Raji (cell line): ENCODE measurements around the gene SNAI3.

Experiments used
- POLR2A ChIP-seq: IDR thresholded peaks from 2 replicates; pipeline ENCODE4 v1.6.1; 2011; ENCODE audit warnings: low read depth, low read length, control low read depth; ENCODE audit not compliant: insufficient read depth

The SNAI3 gene

GRCh38 chr16:88691924-88692560, 5.7 kb upstream of the SNAI3 start:
- TF ChIP-seq POLR2A = no peak

GRCh38 chr16:88691129-88691813, 5.0 kb upstream of the SNAI3 start:
- TF ChIP-seq POLR2A = no peak

GRCh38 chr16:88690341-88691128, 4.2 kb upstream of the SNAI3 start:
- TF ChIP-seq POLR2A = no peak

- no peak for TF ChIP-seq POLR2A
Observed at GRCh38 chr16:88688013-88688778, 1.9 kb upstream of the SNAI3 start.

GRCh38 chr16:88687676-88688012, 1.3 kb upstream of the SNAI3 start:
- no peak for TF ChIP-seq POLR2A

DNA sequence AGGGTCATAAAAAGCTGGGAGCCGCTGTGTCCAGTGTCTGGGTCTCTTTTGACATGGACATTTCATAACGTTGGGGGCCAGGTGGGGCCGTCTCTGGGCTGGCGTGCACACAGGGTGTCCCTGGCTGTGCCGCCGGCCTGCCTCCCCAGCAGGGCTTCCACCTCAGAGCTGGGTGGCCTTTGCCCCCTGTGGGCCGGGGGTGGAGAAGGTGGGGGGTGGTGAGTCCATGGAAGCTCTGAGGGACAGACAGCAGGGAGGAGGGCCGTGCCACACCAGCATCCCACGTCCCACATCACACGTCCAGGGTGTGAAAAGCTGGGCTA, 908 bp upstream of the SNAI3 start:
- no peak for TF ChIP-seq POLR2A

DNA sequence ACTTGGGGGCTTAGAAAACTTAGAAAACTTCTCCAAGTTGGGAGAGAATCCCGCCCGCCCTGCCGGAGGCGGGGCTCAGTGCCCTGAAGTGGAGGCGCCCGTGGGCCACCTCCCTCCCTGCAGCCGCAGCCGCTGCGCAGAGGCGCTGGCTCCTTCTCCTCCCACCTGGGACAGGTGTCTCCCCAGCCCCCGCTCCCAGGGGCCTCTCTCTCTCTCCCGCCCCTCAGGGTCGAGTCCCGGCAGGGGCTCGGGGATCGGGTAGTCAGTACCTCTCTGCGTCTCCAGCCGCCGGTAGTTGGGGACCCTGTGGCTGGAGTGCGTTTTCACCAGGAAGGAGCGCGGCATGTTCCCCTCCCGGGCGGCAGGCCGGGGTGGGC, 257 bp downstream of the SNAI3 start:
- TF ChIP-seq POLR2A = no peak

GRCh38 chr16:88685156-88686061, 898 bp downstream of the SNAI3 start:
- no peak for TF ChIP-seq POLR2A

- TF ChIP-seq POLR2A = no peak
Observed at GRCh38 chr16:88684569-88685155, 1.6 kb downstream of the SNAI3 start.

GRCh38 chr16:88681709-88682451, 4.4 kb downstream of the SNAI3 start:
- TF ChIP-seq POLR2A = peak; percentile 50; the same call in 1 of the 2 replicates

DNA sequence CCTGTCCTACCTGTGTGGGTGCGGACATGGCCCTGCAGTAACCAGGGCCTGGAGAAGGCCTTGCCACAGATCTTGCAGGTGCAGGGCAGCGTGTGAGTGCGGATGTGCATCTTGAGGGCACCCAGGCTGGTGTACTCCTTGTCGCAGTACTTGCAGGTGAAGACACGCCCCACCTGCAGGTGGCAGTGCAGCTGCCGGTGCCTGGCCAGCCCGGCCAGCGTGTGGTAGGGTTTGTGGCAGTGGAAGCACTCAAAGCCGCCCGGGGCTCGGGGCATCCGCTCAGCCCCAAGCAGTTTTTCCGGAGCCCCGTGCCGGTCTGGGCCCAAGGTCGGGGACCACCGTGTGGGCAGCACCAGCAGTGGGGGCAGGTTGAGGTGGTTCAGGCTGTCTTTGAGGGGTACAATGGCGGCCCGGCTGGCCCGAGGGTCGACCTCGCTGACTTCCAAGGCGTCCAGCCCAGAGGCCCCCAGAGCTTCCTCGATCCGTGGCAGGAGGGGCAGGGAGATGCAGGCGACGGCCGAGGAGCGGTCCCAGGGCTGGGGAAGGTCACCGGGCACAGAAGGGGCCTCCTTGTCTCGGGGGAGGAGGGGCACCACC, 5.1 kb downstream of the SNAI3 start:
- TF ChIP-seq POLR2A = no peak

DNA sequence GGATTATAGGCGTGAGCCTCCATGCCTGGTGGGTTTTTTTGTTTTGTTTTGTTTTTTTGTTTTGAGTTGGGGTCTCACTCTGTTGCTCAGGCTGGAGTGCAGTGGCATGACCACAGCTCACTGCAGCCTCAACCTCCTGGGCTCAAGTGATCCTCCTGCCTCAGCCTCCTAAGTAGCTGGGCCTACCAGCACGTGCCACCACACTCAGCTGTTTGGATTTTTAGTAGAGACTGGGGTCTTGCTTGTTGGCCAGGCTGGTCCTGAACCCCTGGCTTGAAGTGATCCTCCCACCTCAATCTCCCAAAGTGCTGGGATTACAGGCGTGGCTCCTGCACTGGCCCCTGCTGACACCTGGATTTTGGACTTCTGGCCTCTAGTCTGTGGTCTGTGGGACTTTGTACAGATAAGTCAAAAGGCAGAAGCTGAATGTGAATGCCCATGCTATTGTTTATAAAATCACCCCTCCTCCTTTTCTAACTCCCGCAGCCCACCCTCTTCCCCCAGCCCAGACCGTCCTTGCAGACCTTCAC, 5.7 kb downstream of the SNAI3 start:
- no peak for TF ChIP-seq POLR2A
